Islet precursor cell (in vitro differentiated cells): ENCODE results near the gene CLDN9.

ENCODE experiments used
- DNase-seq: peaks from one replicate; pipeline ENCODE4 v3.0.0-alpha.2; 2018

CLDN9 gene

GRCh38 chr16:3012828-3013420 lies at the start of gene CLDN9:
Gene CLDN9 (plus strand): TSS chr16:3012923. CDS start chr16:3013363, 440 bp downstream.
- peak; percentile 92 for DNase-seq

DNA sequence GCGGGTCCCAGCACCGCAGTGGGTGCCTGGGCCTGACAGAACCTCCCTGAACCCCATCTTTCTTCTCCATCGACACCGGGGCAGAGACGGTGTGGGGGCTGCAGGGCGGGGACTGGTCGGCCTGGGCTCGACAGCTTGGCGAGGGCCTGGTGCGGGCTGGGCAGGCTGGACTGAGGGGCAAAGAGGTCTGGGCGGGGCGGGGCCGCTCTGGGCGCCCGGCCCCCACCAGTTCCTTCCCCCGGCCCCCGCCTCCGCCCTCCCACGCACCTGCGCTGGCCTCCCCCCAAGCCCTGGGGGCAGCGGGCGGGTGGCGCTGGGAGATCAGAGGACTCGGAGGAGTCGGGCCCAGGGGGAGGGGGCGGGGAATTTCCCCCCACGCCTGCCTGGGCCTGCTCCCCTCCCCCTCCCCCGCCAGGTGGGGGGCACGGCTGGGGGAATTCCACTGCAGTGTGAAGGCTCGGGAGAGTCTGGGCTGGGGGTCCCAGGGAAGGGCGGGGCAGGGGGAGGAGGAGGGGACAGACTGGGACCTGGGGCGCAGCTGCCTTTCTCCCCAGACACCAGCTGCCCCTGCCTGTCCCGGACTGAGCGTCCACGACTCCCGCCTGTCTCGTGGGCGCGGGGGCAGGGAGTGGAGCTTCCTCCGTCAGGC lies 49.5 kb upstream of the CLDN9 start:
- DNase-seq, result no peak

DNA sequence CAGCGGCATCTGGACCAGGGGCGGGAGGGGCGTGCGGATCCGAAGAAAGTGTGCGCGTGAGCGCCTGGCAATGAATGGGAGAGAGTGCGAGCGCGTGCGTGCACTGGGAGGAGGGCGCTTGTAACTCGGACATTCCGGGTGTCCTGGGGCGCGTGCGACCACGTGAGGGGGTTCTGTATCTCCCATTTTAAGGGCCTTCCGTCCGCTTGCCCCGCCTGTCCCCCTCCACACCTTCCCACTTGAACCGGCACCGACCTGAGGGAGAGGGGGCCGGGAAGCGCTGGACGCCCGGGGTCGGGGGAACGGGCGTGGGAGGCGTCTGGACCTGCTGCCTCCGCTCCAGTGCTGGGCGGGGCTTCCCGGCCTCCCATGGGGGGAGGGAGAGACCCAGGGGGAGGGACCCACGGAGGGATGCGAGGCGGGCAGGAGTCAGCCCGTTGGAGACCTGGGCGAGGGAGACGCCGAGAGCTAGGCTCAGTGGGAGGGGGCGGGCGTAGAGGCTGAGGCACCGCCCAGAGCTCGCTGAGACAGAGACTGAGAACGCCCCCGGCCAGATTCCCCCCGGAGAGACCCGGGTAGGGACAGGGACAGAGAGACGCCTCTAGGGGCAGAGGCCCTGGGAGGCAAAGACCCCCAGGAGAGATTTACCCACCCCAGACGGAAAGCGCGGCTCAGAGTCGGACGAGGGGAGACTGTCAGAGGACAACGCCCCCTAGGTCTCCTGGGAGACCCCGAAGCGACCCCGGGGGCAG lies 48.8 kb upstream of the CLDN9 start, which contains the start of gene KREMEN2:
TSS of gene KREMEN2 (plus strand) at position 553 of the 752 bp plus-strand sequence. CDS start 246 bp downstream, outside the sequence.
- DNase-seq, result peak; percentile 96

DNA sequence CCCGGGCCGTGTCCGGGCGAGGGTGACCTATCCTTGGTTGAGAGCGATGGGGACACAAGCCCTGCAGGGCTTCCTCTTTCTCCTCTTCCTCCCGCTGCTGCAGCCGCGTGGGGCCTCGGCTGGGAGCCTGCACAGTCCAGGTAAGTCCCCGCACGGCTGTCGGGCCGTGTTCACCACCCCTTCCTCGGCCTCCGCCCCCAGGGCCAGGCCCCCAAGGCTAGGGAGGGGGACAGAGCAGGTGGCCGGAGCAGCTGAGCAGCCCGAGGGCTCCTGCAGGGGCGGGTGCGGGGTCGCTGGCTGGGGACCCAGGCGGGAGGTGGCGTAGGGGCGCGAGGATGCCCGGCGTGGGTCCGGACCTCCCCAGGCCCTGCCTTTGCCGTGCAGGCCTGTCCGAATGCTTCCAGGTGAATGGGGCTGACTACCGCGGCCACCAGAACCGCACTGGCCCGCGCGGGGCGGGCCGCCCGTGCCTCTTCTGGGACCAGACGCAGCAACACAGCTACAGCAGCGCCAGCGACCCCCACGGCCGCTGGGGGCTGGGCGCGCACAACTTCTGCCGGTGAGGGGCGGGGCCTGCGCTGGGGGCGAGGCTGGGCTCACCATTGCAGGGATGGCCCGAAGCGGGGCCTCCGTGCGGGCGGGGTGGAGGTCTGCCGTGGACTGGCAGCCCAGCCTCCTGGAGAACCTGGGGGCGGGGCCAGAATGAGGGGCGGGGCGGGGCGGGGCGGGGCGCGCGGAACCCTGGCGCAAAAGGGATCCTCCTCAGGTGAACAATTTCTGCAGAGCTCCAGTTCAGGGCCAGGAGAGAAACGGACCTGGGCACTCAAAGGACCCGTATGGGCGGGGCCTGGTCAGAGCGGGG lies 48.0 kb upstream of the CLDN9 start:
- peak; percentile 97 for DNase-seq

DNA sequence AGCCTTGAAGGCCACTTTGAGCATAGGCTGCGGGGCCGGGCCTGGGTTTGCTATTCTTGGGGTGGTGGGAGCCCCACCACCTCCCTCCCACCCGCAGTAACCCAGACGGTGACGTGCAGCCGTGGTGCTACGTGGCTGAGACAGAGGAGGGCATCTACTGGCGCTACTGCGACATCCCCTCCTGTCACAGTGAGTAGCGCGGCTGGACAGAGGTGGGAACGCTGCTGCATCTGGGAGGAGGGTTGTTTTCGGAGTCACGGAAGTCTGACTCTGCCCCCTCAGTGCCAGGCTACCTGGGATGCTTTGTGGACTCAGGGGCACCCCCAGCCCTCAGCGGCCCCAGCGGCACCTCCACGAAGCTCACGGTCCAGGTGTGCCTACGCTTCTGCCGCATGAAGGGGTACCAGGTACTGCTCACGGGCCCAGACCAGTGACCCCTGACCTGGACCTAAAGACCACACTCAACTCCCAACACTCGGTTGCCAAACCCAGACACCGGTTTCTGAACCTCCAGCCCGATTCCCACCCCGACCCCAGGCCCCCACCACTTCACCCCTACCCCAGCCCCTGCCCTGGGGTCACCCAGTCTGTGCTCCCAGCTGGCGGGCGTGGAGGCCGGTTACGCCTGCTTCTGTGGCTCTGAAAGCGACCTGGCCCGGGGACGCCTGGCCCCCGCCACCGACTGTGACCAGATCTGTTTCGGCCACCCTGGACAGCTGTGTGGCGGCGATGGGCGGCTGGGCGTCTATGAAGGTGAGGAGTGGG lies 46.5 kb upstream of the CLDN9 start:
- no peak for DNase-seq

GRCh38 chr16:2966808-2967191 lies 45.9 kb upstream of the CLDN9 start:
- DNase-seq, result no peak

GRCh38 chr16:2967211-2967631 lies 45.5 kb upstream of the CLDN9 start:
- DNase-seq, result no peak

GRCh38 chr16:2967721-2968161 lies 45.0 kb upstream of the CLDN9 start:
- no peak for DNase-seq

- no peak for DNase-seq
These were observed 44.4 kb upstream of the CLDN9 start for GRCh38 chr16:2968368-2968737.

- DNase-seq, result peak; percentile 93
These were observed 43.8 kb upstream of the CLDN9 start, which contains the start of gene PAQR4 for GRCh38 chr16:2968738-2969544. Gene PAQR4 (plus strand): TSS chr16:2969348. CDS start chr16:2969675, 327 bp downstream.

- peak; percentile 86 for DNase-seq
These were observed 42.9 kb upstream of the CLDN9 start for GRCh38 chr16:2969545-2970521.

DNA sequence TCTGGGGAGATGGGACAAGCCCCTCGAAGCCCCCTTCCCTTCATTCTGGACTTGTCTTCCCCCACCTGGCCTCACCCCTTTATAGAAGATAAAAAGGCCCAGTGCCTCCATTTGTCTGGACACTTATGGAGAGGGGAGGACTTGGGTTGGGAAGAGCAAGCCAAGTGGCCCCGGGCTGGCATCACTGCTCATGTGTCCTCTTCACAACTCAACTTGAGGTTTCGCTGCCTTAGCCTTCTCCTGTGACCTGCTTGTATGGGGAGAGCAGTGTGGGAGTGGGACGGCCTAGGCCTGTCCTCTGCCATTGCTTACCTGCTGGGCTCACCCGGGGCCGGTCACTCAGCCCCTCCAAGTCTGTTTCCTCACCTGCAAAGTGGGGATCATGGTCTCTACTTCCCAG lies 42.2 kb upstream of the CLDN9 start:
- DNase-seq, result no peak

GRCh38 chr16:2971134-2971984 lies 41.4 kb upstream of the CLDN9 start:
- no peak for DNase-seq

DNA sequence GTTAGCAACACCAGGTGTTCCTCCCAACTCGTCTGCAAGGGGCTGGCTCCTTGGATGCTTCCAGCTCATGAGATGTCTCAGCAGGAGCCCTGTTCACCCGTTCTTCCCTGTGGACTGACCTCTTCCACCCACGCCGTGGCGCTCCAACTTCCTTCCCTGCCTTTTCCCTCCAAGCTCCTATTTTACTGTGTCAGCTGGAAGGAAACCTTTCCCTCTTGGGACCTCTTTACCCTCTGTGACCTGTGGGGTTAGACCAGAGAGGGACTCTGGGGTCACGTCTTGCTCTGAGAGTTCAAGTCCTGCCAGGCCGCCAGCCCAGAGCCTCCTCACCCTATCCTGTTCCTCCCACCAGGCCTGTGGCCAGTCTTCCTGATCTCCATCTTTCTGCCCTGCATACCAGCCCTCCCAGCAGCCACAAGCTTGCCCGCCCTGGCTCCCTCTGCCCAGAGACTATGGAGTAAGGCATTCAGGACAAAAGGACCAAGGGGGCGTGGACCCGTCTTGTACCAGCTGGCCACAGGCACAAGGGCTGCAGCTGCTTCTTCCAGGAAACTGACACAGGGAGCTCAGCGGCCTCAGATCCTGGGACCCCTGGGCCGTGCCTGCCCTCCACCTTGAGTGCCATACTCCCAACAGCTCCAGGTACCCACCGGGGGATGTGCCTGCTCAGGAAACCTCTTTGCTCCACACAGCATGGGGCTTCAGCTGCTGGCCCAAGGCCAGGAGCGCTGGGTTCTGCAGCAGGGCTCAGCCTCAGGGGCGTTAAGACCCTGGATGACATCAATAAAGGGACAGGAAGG lies 40.5 kb upstream of the CLDN9 start:
- DNase-seq, result no peak

DNA sequence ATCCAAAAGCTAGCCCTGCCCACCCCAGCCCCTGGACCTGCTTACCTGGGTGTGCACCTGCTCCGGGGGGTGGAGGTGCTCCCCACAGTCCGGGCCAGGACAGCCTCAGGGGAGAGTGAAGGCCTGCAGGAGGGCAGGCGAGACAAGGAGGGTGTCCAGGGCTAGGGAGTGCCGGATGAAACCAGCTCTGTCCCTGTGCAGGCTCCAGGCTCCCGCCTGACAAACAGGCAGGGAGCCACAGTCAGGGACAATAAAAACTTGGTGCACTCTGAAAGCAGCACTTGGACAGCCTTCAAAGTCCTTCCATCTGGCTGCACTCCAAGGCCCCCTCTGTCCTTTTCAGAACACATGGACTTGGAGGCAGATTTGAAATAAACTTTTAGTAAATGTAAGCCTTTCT lies 39.6 kb upstream of the CLDN9 start:
- no peak for DNase-seq

DNA sequence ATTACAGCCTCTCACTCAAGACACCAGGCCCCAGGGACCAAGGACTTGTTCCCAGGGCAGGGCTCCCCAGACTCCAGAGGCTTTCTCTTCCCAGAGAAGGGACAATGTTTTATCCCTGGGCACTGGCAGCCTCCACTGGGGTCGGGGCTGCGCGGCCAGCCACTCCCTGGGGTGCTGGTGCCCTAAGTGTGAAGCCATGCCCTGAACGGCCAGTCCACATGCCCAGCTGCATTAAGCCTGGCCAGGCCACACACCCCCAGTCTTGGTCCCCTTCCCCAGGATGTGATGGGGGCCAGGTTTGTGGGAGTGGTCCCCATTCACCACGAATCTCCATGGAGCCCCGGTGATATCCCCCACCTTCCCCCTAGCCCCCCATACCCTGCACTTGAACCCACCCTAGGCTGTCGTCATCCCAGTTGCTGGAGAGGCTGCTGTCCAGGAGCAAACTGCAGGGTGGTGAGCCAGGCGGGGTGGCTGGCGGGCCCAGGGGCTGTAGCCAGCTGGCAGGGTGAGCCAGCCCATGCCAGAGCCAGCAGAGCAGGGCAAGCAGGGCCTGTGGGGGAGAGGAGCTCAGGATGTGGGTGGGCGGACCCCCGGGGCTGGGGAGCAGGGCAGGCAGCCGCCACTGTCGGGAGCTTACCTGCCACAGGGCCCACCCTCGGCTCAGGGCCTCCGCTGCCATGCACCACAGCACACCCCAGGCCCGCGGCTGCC lies 39.0 kb upstream of the CLDN9 start:
- no peak for DNase-seq

- no peak for DNase-seq
These were observed 38.2 kb upstream of the CLDN9 start for GRCh38 chr16:2974319-2975056.
